ENCODE results near the gene RPL27. TPM values are rescaled to one million over a fixed set of nuclear protein-coding genes. Genes with fewer than 3 reads are reported as not detected.

RPL27 gene
- total RNA-seq = 1,871 and 2,562 TPM in 2 replicates

DNA sequence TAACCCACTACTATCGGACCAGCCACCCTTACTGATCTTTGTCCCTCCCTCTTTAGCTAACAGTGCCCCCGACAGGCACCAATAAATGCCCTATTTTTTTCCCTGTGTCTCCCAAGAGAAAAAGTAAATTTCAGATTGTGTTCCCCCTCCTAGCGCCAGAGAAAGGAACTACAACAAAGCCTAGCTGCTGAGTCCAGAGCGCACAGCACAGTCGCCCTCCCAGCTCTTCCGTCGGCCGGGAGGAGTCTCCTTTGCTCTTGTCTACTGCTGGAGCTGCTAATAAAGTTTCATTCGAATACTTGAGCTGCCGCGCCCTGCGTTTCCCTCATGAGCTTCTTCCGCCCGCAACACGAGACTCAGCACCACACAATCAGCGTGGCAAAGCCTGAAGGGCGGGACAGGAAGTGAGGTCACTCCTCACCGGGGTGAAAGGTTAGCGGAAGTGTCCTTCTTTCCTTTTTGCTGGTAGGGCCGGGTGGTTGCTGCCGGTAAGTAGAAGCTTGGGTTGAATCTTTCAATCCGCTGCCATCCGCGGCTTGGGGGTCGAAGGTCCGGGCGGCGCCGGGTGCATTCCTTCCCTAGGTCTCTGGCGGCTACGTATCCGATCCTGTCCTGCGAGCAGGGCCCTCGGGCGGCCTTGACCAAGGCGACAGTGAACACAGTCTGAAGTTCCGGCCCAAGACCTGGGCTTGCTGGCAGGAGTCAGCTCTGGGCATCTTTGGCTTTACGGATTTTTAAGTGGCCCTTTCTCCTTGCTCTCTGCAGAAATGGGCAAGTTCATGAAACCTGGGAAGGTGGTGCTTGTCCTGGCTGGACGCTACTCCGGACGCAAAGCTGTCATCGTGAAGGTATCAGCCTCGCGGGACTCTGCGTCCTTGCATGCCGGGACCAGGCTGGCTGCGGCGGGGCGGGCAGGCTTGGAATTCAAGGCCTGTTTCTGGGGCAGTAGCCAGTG is at the start of gene RPL27:
Gene RPL27 (plus strand): TSS at position 436 of the 955 bp plus-strand sequence. CDS start 332 bp downstream, at position 768.

DNA sequence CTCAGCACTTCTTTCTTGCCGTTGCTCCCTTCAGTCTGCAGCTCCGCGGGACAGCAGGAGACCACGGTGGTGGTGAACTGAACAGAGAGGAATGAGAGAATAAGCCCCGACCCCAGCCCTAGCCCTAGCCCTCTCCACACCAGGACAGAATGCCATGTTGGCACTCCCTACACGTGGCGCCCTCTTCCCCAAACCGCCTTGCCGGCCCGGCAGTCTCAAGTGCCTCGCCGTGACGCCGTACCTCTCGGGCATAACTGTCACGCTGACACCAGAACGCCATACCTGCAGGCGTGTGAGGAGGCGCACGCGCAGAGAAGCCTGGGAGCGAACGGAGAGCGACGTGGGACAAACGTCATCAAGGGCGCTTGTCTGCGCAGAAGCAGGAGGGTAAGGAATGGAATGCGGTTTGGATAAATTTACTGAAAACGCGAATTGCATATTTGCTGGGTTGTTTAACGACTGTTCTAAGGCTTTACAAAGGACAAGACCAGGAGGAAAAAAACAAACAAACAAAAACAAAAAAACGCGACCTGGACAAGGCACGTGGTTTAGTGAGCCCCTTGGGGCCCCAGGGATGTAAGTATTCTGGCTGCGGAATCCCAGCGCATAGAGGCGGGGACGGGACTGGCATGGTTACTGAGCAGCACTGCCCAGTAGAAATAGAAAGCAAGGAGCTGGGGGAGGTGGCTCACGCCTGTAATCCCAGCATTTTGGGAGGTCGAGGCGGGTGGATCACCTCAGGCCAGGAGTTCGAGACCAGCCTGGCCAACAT is 33.9 kb upstream of the RPL27 start, which contains the start of gene AARSD1:
Gene AARSD1 (minus strand): TSS at position 294 of the 772 bp plus-strand sequence. CDS start 14 bp downstream, at position 280.

DNA sequence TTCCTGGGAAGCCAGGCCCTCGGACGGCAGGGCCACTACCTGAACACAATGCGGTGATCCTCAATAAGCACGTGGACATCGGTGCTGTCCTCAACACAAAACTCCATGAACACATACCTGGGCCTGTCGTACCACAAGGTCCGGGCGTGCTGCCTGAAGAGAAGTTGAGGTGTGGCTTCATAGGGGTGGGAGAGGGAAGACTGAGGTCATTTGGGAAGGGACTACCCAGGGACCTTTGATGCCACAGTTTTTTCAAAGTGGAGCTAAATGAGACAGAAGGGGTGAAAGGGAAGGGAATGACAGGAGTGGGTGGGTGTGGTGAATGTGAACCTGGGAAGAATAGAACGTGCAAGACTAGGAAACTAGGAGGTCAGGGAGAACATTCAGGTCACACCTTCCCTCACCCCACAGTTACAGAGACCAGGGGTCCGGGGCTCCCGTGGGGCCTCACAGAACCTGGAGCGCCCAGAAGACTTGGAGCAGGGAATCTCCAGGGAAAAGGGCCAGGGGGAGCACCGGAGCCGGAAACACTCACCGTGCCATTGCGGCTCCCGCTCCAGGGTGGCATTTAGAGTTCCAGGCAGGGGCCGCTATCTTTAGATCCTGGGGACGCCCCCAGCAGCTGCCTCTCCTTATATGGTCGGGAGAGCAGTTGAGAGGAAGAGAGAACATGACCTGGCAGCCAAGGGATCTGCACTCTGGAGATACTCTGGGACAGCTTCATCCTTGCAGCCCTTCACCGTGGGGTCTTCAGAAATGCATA is 18.5 kb upstream of the RPL27 start, which contains the start of gene PTGES3L:
Gene PTGES3L (minus strand): TSS at position 570 of the 763 bp plus-strand sequence. CDS start 27 bp downstream, at position 543.

DNA sequence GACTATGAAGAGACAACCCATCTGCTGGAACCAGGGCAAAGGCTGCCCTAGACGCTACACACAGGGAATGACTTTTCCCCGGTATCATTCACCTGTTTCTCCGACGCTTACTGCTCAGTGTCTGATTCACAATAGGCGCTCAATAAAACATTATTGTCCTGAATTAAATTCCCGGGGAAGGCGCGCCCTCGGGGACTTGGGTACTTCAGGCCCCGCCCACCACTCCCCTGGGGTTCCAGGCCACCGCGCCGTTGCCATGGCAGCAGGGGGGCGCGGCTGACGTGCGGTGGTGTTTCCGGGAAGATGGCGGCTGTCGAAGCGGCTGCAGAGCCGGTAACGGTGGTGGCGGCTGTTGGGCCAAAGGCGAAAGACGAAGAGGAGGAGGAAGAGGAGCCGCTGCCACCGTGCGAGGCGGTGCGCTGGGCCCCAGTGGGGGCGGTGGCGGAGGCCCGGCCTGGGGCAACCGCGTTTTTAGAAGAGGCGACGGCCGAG is 17.9 kb upstream of the RPL27 start, which contains the start of gene RUNDC1:
Gene RUNDC1 (plus strand): TSS at position 292 of the 492 bp plus-strand sequence. CDS start 12 bp downstream, at position 304.

DNA sequence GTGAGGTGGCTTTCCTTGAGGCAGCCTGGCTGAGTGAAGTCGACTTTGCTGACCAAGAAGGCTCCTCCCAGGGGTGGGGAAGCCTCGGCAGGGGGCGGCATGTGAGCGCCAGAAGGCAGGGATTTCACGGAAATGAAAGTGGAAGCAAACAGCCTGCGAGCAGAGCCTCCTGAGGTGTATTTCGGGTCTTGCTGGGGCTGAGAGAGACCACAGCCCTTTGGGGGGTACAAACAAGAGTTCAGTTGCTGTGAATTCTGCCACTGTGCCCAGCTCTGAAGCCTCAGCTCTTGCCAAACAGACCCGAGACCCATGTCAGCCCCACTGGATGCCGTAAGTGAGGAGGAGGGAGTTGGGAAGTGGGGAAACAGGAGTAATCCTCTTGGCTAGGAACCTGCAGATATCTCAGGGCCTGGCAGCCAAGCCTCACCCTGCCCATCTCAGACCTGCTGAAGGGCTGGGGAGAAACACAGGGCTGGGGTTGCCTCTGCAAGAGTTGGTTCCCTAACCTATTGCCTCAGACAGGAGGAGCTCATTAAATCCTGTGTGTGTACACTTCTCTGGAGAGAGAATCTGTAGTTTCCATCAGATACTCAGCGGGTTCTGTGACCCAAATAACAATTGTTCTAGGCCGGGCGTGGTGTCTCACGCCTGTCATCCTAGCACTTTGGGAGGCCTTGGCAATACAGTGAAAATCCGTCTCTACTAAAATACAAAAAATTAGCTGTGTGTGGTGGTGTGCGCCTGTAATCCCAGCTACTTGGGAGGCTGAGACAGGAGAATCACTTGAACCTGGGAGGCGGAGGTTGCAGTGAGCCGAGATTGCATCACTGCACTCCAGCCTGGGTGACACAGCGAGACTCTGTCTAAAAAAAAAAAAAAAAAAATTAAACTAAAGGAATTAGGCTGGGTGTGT is 8.7 kb downstream of the RPL27 start, which contains the start of gene IFI35:
Gene IFI35 (plus strand): TSS at position 146 of the 913 bp plus-strand sequence. CDS start 164 bp downstream, at position 310.

DNA sequence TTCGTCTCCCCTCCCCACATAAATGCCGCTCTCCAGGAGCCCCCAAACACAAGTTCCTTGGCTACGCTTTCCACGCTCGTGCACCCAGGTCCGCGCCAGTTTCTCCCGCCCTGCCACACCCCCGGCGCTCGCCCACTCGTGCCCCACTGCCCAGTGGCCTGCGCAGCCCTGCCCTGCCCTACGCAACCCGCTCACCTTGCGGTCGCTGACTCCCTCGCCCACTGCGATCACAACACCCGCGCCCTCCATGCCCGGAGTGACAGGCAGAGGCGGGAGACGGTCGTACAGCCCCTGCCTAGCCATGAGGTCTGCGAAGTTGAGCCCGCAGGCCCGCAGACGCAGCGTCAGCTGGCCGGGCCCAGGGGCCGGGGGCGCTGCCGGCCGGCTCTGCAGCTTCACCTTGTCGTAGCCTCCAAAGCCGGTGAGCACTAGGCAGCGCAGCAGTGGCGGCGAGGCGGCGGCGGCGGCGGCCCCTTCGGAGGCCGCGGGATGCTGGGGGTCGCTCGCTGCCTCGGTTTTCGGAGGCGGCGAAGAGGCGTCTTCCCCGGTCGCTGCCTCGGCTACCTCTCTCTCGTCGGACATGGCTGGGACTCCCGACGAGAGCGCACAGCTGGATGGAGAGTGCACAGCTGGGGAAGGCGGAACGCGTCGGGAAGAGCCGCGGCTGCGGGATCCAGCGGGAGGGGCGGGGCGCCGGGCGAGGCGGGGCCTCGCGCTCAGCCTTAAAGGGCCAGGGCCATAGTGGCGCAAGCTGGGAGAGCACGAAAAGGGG is 23.7 kb downstream of the RPL27 start, which contains the start of gene VAT1:
Gene VAT1 (minus strand): TSS at position 645 of the 772 bp plus-strand sequence. CDS start 63 bp downstream, at position 582.

DNA sequence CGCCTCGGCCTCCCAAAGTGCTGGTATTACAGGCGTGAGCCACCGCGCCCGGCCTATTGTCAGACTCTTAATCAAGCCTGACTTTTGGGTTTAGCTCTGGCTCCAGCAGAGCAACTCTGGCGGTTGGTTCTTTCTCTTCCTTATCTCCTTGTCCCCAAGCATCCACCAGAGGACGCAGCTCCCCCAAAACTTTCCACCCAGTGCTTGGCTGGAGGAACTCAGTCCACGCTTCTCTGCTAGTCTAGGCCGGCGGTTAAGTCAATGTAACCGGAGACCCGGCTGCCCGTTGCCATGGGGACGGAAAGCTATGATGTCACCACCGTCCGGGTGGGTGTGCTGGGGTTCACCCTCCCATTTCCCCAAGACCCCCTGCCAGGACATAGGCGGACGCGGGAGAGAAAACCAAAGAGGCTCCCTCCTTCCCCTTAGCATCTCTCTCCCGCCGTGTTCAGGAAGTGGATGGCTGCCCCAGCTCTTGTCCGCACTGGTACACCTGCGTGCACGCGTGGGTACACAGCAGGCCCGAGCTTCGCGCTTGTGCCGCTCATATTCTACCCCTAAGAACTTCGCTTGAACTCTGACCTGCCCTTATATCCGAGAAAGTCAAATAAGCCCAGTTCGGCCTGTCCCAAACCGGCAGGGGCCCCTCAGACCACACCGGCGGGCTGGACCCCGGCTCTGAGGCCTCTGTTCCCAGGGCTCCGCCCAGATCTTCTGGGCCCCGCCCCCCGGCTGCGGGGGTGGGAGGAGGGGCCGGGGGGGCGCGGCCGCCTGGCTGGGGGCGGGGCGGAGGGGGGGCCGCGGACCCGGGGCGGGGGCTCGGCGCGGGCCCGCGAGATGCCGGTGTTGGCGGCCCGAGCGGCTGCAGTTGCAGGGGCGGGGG is 26.4 kb downstream of the RPL27 start, which contains the start of gene RND2:
Gene RND2 (plus strand): TSS at position 825 of the 883 bp plus-strand sequence. CDS start 117 bp downstream, outside the sequence.

Other genes with a start within 250 kb of the RPL27 start
- gene RAMP2, start 237.2 kb upstream of the RPL27 start, total RNA-seq = 5.3 and 6.3 TPM in 2 replicates
- 68.3 and 71.2 TPM in 2 replicates for gene VPS25, start 225.0 kb upstream of the RPL27 start, total RNA-seq
- gene WNK4, start 217.8 kb upstream of the RPL27 start, total RNA-seq = 2.0 and 3.9 TPM in 2 replicates
- gene COA3, start 199.7 kb upstream of the RPL27 start, total RNA-seq = 49.3 and 60.7 TPM in 2 replicates
- not detected in 2 replicates for gene CNTD1, start 199.6 kb upstream of the RPL27 start, total RNA-seq
- gene BECN1, start 174.1 kb upstream of the RPL27 start, total RNA-seq = 64.2 and 73.5 TPM in 2 replicates
- gene PSME3, start 165.0 kb upstream of the RPL27 start, total RNA-seq = 39.0 and 73.8 TPM in 2 replicates
- 0.12 and 0.17 TPM in 2 replicates for gene AOC2, start 153.8 kb upstream of the RPL27 start, total RNA-seq
- 2.3 and 2.6 TPM in 2 replicates for gene AOC3, start 147.2 kb upstream of the RPL27 start, total RNA-seq
- not detected in 2 replicates for gene G6PC1, start 97.6 kb upstream of the RPL27 start, total RNA-seq
- gene AARSD1, start 34.0 kb upstream of the RPL27 start, total RNA-seq = 20.9 and 31.9 TPM in 2 replicates
- 0.12 TPM in 1 of 2 replicates, not detected in the other for gene PTGES3L, start 18.3 kb upstream of the RPL27 start, total RNA-seq
- 7.7 and 11.3 TPM in 2 replicates for gene RUNDC1, start 17.9 kb upstream of the RPL27 start, total RNA-seq
- gene IFI35, start 8.4 kb downstream of the RPL27 start, total RNA-seq = 28.4 and 55.8 TPM in 2 replicates
- 346 and 498 TPM in 2 replicates for gene VAT1, start 24.0 kb downstream of the RPL27 start, total RNA-seq
- gene RND2, start 26.8 kb downstream of the RPL27 start, total RNA-seq = 0.26 and 0.35 TPM in 2 replicates
- 1.2 and 8.7 TPM in 2 replicates for gene BRCA1, start 126.9 kb downstream of the RPL27 start, total RNA-seq
- 74.1 TPM in 2 replicates for gene NBR1, start 172.8 kb downstream of the RPL27 start, total RNA-seq
- gene TMEM106A, start 213.5 kb downstream of the RPL27 start, total RNA-seq = 0.68 and 3.0 TPM in 2 replicates
- not detected in 2 replicates for gene CCDC200, start 230.2 kb downstream of the RPL27 start, total RNA-seq
- gene RNU2-1, start 235.6 kb downstream of the RPL27 start, total RNA-seq = not detected in 2 replicates